Measurements from ENCODE around the gene BCAS3.
"Not testable (repeated sequence)": the region's sequence is repeated elsewhere in the genome, so short reads cannot be mapped to it uniquely, and the experiment has no call there.

Gene BCAS3

GRCh38 chr17:60941571-60941970 lies 263.9 kb downstream of the BCAS3 start:
- DNase-seq = no peak

- no peak for DNase-seq
These were observed 267.1 kb downstream of the BCAS3 start for GRCh38 chr17:60944751-60945150.

DNA sequence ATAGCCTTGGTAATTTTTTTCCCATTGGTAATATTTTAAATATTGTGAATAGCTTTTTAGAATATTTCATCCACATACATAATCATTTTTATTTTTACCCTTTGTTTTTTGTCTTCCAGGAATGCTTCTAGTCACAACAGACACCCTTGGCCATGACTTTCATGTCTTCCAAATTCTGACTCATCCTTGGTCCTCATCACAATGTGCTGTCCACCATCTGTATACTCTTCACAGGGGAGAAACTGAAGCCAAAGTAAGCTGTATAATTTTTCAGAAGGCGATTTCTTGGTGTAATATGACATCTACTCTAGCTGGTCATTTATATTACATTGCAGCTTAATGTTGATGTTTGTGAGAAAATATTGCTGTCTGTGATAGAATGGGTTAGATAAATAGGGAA lies 269.4 kb downstream of the BCAS3 start:
- no peak for DNase-seq

- no peak for DNase-seq
These were observed 269.9 kb downstream of the BCAS3 start for GRCh38 chr17:60947543-60947942.

DNA sequence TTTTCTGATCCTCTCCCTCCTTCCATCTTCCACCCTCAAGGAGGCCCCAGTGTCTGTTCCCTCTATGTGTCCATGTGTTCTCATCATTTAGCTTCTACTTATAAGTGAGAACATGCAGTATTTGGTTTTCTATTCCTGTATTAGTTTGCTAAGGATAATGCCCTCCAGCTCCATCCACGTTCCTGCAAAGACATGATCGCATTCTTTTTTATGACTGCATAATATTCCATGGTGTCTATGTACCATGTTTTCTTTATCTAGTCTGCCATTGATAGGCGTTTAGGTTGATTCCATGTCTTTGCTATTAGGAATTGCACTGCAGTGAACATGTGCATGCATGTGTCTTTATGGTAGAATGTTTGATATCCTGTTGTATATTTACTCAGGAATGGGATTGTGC lies 275.1 kb downstream of the BCAS3 start:
- DNase-seq = no peak

DNA sequence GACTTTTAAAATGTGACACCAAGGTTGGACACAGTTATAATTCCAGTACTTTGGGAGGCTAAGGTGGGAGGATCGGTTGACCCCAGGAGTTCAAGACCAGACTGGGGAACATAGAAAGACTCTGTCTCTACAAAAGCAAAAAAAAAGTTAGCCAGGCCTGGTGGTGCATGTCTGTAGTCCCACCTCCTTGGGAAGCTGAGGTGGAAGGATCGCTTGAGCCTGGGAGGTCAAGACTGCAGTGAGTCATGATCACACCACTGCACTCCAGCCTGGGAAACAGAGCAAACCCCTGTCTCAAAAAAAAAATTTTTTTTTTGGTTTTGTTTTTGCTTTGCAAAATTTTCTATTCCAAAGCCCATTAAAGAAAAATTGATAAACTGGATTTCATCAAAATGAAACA lies 281.4 kb downstream of the BCAS3 start:
- no peak for DNase-seq

DNA sequence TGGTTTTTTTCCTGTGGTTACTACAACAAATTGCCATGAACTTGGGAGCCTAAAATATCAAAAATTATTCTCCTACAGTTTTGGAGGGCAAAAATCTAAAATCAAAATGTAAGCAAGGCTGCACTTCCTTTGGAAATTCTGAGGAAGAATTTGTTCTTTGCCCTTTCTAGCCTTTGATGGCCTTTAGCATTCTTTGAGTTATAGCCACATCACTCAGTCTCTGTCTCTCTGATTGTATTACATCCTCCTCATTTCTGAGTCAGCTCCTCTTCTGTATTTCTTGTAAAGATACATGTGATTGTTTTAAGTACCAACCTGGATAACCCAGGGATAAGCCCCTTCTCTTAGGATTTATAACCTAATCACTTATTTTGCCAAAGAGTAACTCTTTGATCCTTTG lies 282.0 kb downstream of the BCAS3 start:
- DNase-seq = no peak

DNA sequence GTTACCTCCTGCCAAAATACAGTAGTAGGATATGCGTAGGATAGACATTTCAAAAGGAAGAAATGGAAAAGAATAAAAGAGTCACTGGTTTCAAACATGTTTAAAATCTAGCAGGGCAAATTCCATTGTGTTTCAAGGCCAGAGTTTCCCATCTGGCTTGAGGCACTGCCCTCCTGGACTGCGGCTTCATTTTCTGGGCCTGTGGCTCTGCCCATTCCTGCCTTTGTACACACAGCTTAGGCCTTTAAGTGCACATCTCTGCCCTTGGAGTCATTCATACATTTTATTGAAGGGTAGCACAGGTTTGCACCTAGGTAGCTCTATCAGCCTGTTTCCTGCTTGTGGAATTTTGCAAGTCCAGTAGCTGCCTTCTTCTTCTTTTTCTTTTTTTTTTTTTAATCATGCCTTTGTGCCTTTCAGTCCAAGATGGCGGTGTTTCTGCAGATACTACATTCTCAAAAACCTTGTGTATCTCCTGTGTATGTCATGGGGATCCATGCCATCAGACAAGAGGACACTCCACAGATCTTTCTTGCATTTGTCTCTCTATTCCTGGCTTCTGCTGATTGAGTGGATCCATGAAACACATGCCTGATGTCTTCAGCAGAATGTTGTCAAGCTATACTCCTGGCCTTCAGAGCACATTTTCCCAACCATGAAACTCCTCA lies 282.9 kb downstream of the BCAS3 start:
- no peak for DNase-seq

- DNase-seq = no peak
These were observed 286.5 kb downstream of the BCAS3 start for GRCh38 chr17:60964160-60964559.

GRCh38 chr17:60968266-60968665 lies 290.6 kb downstream of the BCAS3 start:
- no peak for DNase-seq

DNA sequence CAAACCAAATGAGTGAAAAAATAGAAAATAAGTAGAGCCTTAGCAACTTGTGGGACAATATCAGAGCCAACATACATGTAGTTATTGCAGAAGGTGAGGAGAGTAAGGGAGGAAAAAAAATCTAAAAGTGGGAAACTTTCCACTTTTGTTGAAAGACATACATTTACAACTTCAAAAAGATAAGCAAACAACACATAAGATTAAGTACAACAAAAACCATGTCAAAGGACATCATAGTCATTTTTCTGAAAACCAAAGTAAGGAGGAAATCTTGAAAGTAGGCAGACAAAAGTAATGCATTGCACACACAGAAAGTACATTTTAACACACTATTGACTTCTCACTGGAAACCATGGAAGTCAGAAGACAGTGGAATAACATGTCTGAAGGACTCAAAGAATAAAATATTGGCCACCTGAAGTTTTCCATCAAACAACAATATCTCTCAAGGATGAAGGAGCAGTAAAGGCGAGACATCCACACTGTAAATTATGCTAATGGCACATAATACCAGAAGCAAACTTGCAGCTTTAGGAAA lies 291.9 kb downstream of the BCAS3 start:
- DNase-seq = no peak

GRCh38 chr17:60970741-60971140 lies 293.1 kb downstream of the BCAS3 start:
- DNase-seq = no peak

DNA sequence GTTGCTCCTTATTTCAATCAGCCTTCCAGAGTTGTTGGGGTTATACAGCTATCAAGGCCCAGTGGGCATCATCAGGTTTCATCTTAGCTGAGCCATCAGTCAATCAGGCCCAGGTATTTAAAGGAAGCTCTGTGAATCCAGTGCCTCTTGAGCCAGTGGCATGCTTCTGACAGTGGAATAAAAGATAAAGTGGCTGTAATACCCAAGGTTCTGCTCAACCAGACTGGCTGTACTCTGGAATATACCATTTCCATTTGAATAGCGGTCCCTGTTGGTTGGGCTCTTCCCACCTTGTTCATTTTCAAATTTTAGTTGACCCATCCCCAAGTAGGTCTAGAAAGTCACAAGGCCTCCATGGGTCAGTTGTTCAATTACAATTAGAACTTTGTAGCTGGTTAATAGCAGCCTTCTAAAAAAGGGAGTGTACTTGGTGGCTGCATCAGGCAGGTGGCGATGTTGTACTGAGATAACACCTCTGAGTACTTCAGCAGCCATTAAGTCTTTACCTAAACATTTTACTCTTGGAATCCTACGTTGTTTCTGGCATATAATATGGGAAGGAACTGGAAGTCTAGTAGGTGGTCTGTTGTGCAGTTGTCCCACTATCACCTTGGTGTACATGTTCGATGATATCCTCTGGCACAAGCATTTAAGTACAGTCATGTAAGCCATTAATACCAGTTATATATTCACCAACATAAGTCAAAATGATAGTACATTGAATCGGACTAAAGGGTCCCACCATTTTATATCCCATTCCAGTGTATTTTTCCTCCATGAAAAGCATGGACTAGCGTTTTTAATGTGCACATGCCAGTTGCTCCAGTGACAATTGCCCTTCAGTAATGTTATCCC lies 294.1 kb downstream of the BCAS3 start:
- DNase-seq = peak in 3 of 6 experiments; percentile 1 to 9 (median 3)

DNA sequence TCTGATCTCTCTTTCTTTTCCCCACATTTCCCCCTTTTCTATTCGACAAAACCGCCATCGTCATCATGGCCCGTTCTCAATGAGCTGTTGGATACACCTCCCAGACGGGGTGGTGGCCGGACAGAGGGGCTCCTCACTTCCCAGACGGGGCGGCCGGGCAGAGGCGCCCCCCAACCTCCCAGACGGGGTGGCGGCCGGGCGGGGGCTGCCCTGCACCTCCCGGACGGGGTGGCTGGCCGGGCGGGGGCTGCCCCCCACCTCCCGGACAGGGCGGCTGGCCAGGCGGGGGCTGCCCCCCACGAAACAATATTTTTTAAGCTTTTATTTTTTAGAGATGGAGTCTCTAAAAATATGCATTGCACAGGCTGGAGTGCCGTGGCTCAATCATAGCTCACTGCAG lies 299.2 kb downstream of the BCAS3 start:
- DNase-seq = not testable (repeated sequence)

DNA sequence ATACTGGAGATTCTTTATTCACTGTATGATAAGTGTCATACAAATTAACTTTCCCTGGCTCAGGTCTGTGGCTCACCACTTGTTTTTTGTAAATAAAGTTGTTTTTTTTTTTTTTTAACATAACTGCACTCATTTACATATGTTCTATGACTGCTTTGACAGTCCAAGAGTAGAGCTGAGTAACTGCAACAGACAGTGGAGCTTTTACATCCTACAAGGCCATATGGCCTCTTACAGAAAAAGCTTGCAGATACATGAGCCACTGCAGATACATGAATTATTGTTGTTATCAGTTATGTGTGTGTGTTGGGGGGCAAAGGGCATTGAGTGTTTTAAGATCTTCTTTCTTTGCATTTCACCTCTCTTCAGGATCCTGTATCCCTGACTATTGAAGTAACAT lies 311.7 kb downstream of the BCAS3 start:
- DNase-seq = no peak

DNA sequence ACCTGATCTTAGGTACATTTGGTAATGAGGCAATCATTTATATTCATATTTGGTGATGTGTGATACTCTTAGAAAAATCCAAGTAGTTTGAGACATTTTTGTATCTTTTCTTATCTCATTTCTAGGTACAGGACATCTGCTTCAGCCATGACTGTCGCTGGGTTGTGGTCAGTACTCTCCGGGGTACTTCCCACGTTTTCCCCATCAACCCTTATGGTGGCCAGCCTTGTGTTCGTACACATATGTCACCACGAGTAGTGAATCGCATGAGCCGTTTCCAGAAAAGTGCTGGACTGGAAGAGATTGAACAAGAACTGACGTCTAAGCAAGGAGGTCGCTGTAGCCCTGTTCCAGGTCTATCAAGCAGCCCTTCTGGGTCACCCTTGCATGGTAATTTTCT lies 312.2 kb downstream of the BCAS3 start:
- DNase-seq = no peak

DNA sequence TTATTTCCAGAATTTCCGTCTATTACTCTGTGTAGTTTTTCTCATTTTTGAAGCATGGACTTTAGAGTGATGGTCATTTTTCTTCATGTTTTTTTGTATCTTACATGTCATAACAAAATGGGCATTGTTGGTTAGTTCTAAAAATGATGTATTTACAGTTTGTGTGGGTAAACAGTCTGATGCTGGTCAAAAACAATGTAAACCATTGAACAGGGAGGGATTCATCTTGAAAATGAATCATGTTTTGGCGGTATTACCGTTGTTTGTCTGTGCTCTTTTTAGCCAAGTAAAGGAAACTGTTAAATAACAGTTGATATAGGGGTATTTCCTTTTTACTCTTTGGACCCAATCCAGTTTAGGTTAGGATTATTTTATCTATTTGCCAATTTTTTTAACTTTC lies 315.8 kb downstream of the BCAS3 start:
- DNase-seq = no peak

GRCh38 chr17:60995680-60996079 lies 318.0 kb downstream of the BCAS3 start:
- no peak for DNase-seq

- no peak for DNase-seq
These were observed 323.3 kb downstream of the BCAS3 start for GRCh38 chr17:61000911-61001310.

DNA sequence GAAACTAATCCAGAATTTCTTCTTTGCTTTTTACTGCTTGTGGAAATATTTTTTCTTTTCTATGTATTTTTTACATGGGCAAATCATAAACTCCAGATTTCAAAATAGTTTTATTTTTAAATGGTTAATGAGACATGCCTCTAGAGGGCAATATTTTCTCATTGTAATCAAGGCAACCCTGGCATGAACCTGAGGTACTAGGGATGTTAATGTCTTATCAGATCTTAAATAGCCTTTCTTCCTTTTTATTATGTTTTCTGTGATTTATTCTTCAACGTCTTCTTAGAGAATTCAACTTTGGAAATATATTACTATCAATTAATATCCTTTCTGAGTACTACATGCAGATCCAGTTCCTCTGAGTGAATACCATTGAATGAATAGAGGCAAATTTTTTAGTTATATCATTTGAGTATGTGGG lies 324.7 kb downstream of the BCAS3 start:
- DNase-seq = peak in 3 of 6 experiments; percentile 3 to 40 (median 36)

GRCh38 chr17:61005358-61005757 lies 327.7 kb downstream of the BCAS3 start:
- no peak for DNase-seq

DNA sequence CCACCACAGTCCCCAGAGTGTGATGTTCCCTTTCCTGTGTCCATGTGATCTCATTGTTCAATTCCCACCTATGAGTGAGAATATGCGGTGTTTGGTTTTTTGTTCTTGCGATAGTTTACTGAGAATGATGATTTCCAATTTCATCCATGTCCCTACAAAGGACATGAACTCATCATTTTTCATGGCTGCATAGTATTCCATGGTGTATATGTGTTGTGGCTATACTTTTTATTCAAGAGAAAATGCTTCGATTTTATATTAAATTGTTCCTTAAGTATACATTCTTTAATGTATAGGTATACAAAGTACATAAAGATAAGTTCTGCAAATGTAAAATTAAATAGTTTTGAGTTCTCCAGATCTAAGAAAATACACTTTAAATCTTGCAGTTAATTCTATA lies 328.3 kb downstream of the BCAS3 start:
- not testable (repeated sequence) for DNase-seq

DNA sequence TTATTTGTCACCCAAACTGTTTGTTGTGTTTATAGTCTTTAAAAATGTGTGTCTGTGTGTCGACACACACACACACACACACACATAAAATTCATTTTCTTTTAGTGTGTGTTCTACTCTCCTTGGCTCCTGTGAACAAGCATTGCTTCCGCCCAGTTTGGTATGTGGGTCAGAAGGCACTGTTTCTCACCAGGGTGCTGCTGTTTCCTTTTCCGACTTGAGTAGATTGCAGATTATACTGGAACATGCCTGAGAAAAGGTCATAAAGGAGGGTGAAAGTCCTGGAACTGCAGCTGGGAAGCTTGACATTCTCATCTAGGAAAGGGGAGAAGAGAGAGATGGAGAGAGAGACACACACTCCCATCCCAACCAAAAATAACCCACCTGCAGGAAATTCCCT lies 330.3 kb downstream of the BCAS3 start:
- DNase-seq = no peak

GRCh38 chr17:61009663-61010062 lies 332.0 kb downstream of the BCAS3 start:
- DNase-seq = no peak
